OCI-LY3 (cell line): ENCODE measurements around the gene WASHC2A.
"Not testable (repeated sequence)": the region's sequence is repeated elsewhere in the genome, so short reads cannot be mapped to it uniquely, and the experiment has no call there.

Source experiments
- EZH2phosphoT487 ChIP-seq: fragments of 200-600 bp; shearing (Covaris generic); IDR thresholded peaks from 2 replicates; pipeline ENCODE4 v1.6.1; 2018; ENCODE audit warnings: antibody characterized with exemption, mixed run types, low read depth
- TF ChIP-seq, protein P1 (sequence below): fragments of 200-600, 300-600 bp; sonication (generic); IDR thresholded peaks from 2 replicates; pipeline ENCODE4 v1.5.1; 2014; ENCODE audit warnings: antibody characterized with exemption, low read length, low read depth

DNA sequence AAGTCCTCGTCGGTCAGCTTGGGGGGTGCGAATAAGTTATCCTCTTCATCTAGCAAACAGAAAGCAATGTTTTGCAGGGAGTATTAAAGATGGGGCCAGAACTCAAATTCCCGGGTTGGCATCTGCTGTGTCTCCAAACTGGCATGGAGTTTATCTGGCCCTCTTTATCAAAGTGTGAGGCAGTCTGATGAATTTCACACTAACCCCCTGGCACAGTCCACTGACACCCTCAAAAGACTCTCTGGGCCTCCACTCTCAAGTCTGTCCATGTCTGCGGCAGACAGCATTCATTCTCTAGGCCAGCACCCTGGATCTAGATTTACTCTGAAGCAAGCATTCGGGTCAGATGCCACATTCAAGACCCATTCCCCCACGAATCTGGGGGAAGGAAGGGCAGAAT lies 6.2 kb upstream of the WASHC2A start:
- TF ChIP-seq, protein P1, sequence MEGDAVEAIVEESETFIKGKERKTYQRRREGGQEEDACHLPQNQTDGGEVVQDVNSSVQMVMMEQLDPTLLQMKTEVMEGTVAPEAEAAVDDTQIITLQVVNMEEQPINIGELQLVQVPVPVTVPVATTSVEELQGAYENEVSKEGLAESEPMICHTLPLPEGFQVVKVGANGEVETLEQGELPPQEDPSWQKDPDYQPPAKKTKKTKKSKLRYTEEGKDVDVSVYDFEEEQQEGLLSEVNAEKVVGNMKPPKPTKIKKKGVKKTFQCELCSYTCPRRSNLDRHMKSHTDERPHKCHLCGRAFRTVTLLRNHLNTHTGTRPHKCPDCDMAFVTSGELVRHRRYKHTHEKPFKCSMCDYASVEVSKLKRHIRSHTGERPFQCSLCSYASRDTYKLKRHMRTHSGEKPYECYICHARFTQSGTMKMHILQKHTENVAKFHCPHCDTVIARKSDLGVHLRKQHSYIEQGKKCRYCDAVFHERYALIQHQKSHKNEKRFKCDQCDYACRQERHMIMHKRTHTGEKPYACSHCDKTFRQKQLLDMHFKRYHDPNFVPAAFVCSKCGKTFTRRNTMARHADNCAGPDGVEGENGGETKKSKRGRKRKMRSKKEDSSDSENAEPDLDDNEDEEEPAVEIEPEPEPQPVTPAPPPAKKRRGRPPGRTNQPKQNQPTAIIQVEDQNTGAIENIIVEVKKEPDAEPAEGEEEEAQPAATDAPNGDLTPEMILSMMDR: not testable (repeated sequence)
- TF ChIP-seq EZH2phosphoT487: not testable (repeated sequence)
